Progenitor cell of endocrine pancreas (in vitro differentiated cells): Measurements from ENCODE around the gene LILRB5. TPM values are rescaled to one million over a fixed set of nuclear protein-coding genes. Genes with fewer than 3 reads are reported as not detected.
"Not testable (repeated sequence)": the region's sequence is repeated elsewhere in the genome, so short reads cannot be mapped to it uniquely, and the experiment has no call there.

Source experiments
- DNase-seq: peaks from one replicate; pipeline ENCODE4 v3.0.0; 2021; ENCODE audit warnings: low spot score; ENCODE audit not compliant: unreplicated experiment
- H3K27ac Mint-ChIP-seq: 2 replicates; pipeline ENCODE4 v1.8.0; 2021; ENCODE audit warnings: mild to moderate bottlenecking, moderate library complexity, mixed read lengths
- H3K27me3 Mint-ChIP-seq: 2 replicates; pipeline ENCODE4 v1.8.0; 2021; ENCODE audit warnings: mixed read lengths
- H3K36me3 Mint-ChIP-seq: 2 replicates; pipeline ENCODE4 v1.8.0; 2022; ENCODE audit warnings: mixed read lengths; ENCODE audit not compliant: insufficient read depth
- H3K4me1 Mint-ChIP-seq: 2 replicates; pipeline ENCODE4 v1.8.0; 2021; ENCODE audit warnings: low read depth, mixed read lengths
- H3K4me3 Mint-ChIP-seq: 2 replicates; pipeline ENCODE4 v1.8.0; 2021; ENCODE audit warnings: low read depth, mild to moderate bottlenecking, moderate library complexity, mixed read lengths
- H3K9me3 Mint-ChIP-seq: 2 replicates; pipeline ENCODE4 v1.8.0; 2021; ENCODE audit warnings: low read depth, mixed read lengths
- CTCF ChIP-seq: fragments of 200-600 bp; sonication (generic); IDR thresholded peaks from one replicate; pipeline ENCODE4 v1.5.0; 2021; ENCODE audit warnings: antibody characterized with exemption, mild to moderate bottlenecking; ENCODE audit not compliant: unreplicated experiment
- total RNA-seq: library from RNA; stranded (reverse); gene quantifications from 2 replicates; pipeline ENCODE4 v1.2.1, GENCODE V29; 2021

LILRB5 gene
- total RNA-seq, 1 donor from 2014 or later, result not detected

GRCh38 chr19:54247106-54247930, 9.8 kb downstream of the LILRB5 start:
- no peaks in the 10 kb centered on the region for H3K4me1 Mint-ChIP-seq
- no peak for TF ChIP-seq CTCF
- no peaks in the 10 kb centered on the region for H3K9me3 Mint-ChIP-seq
- H3K4me3 Mint-ChIP-seq, result no peak overlapping the region
- no peak overlapping the region for H3K27ac Mint-ChIP-seq
- peaks cover 29% of the 10 kb centered on the region for H3K27me3 Mint-ChIP-seq
- DNase-seq, result no peak
- H3K36me3 Mint-ChIP-seq, result no peaks in the 10 kb centered on the region

GRCh38 chr19:54245936-54246335, 11.1 kb downstream of the LILRB5 start:
- Mint-ChIP-seq H3K4me1 (no peaks in the 10 kb centered on the region), H3K9me3 (no peaks in the 10 kb centered on the region), H3K27me3 (peaks cover 27% of the 10 kb centered on the region), H3K4me3 (no peak overlapping the region), H3K36me3 (no peaks in the 10 kb centered on the region), H3K27ac (no peak overlapping the region)
- no peak for DNase-seq
- no peak for TF ChIP-seq CTCF

- not testable (repeated sequence) for H3K9me3 Mint-ChIP-seq, H3K36me3 Mint-ChIP-seq, H3K4me3 Mint-ChIP-seq, H3K27ac Mint-ChIP-seq, DNase-seq, H3K4me1 Mint-ChIP-seq
- peaks cover 22% of the 10 kb centered on the region for H3K27me3 Mint-ChIP-seq
These were observed 13.3 kb downstream of the LILRB5 start for GRCh38 chr19:54243809-54244208.

GRCh38 chr19:54242646-54243045, 14.4 kb downstream of the LILRB5 start, which contains the start of gene LILRA6:
Gene LILRA6 (minus strand): TSS chr19:54242790.
- DNase-seq, H3K9me3 Mint-ChIP-seq, H3K36me3 Mint-ChIP-seq, H3K4me1 Mint-ChIP-seq, H3K27ac Mint-ChIP-seq, H3K4me3 Mint-ChIP-seq: not testable (repeated sequence)
- H3K27me3 Mint-ChIP-seq, result peaks cover 30% of the 10 kb centered on the region

GRCh38 chr19:54242234-54242633, 14.8 kb downstream of the LILRB5 start:
- H3K27me3 Mint-ChIP-seq, result peaks cover 30% of the 10 kb centered on the region
- H3K27ac Mint-ChIP-seq, H3K9me3 Mint-ChIP-seq, DNase-seq, H3K4me1 Mint-ChIP-seq, H3K36me3 Mint-ChIP-seq, H3K4me3 Mint-ChIP-seq: not testable (repeated sequence)

GRCh38 chr19:54240372-54241336, 16.4 kb downstream of the LILRB5 start:
- H3K9me3 Mint-ChIP-seq, H3K36me3 Mint-ChIP-seq, H3K4me1 Mint-ChIP-seq, H3K27ac Mint-ChIP-seq, DNase-seq, H3K4me3 Mint-ChIP-seq: not testable (repeated sequence)
- H3K27me3 Mint-ChIP-seq, result peaks cover 37% of the 10 kb centered on the region

GRCh38 chr19:54239491-54240371, 17.3 kb downstream of the LILRB5 start:
- H3K27ac Mint-ChIP-seq, H3K4me1 Mint-ChIP-seq, DNase-seq, H3K36me3 Mint-ChIP-seq, H3K4me3 Mint-ChIP-seq, H3K9me3 Mint-ChIP-seq: not testable (repeated sequence)
- H3K27me3 Mint-ChIP-seq, result peaks cover 37% of the 10 kb centered on the region
